Nephron (organoid): ENCODE measurements around the gene TBC1D8B.
"Not testable (repeated sequence)": the region's sequence is repeated elsewhere in the genome, so short reads cannot be mapped to it uniquely, and the experiment has no call there.

Experiments used
- H3K27ac Mint-ChIP-seq, 3 experiments: 2 replicates each; pipeline ENCODE4 v1.8.0; 2020; ENCODE audit warnings: mixed read lengths in 3 of 3, mild to moderate bottlenecking in 2 of 3, moderate library complexity in 1 of 3
- H3K27me3 Mint-ChIP-seq: 2 replicates; pipeline ENCODE4 v1.8.0; 2021; ENCODE audit warnings: low read depth, mild to moderate bottlenecking, moderate library complexity, mixed read lengths
- H3K36me3 Mint-ChIP-seq: 2 replicates; pipeline ENCODE4 v1.8.0; 2020; ENCODE audit warnings: low read depth, mixed read lengths
- H3K4me1 Mint-ChIP-seq: 2 replicates; pipeline ENCODE4 v1.8.0; 2020; ENCODE audit warnings: mixed read lengths
- H3K4me3 Mint-ChIP-seq, 3 experiments: 2 replicates each; pipeline ENCODE4 v1.8.0; 2020; ENCODE audit warnings: mild to moderate bottlenecking in 3 of 3, mixed read lengths in 3 of 3, moderate library complexity in 2 of 3
- H3K9me3 Mint-ChIP-seq: 2 replicates; pipeline ENCODE4 v1.8.0; 2020; ENCODE audit warnings: mixed read lengths
- CTCF ChIP-seq, 3 experiments: fragments of 200-600 bp; sonication (generic); IDR thresholded peaks; one replicate each; pipeline ENCODE4 v1.5.0; 2021; ENCODE audit warnings: antibody characterized with exemption in 3 of 3; ENCODE audit not compliant: unreplicated experiment in 3 of 3

TBC1D8B gene

GRCh38 chrX:106802388-106803275, at the start of gene TBC1D8B:
Gene TBC1D8B (plus strand): TSS chrX:106802673. CDS start chrX:106802854, 181 bp downstream.
- H3K27ac Mint-ChIP-seq = peak within 1 kb of the TSS; percentile 38 to 92 (median 70)
- peaks cover 3% of the 10 kb centered on the region for H3K9me3 Mint-ChIP-seq
- TF ChIP-seq CTCF (IDR thresholded peaks at IDR 0.05; ENCODE audit: unreplicated experiment in 3 of 3) = no peak
- H3K36me3 Mint-ChIP-seq = no peaks in the 10 kb centered on the region
- H3K4me3 Mint-ChIP-seq = peak within 1 kb of the TSS; percentile 94 to 100 (median 95)
- H3K27me3 Mint-ChIP-seq = peaks cover 40% of the 10 kb centered on the region
- peaks cover 5% of the 10 kb centered on the region for H3K4me1 Mint-ChIP-seq

GRCh38 chrX:106769288-106769687, 33.2 kb upstream of the TBC1D8B start:
- H3K36me3 Mint-ChIP-seq, H3K27me3 Mint-ChIP-seq, H3K4me3 Mint-ChIP-seq, H3K4me1 Mint-ChIP-seq, H3K9me3 Mint-ChIP-seq, H3K27ac Mint-ChIP-seq: not testable (repeated sequence)

- Mint-ChIP-seq H3K9me3 (peaks cover 5% of the 10 kb centered on the region), H3K27me3 (no peaks in the 10 kb centered on the region), H3K36me3 (no peaks in the 10 kb centered on the region), H3K4me3 (no peak overlapping the region), H3K27ac (no peak overlapping the region), H3K4me1 (no peaks in the 10 kb centered on the region)
- TF ChIP-seq CTCF (IDR thresholded peaks at IDR 0.05; ENCODE audit: unreplicated experiment in 3 of 3) = no peak
Observed at GRCh38 chrX:106774981-106775380, 27.5 kb upstream of the TBC1D8B start.

GRCh38 chrX:106780264-106780663, 22.2 kb upstream of the TBC1D8B start:
- peak overlapping the region; percentile 15 to 74 (median 53) for H3K27ac Mint-ChIP-seq
- TF ChIP-seq CTCF (IDR thresholded peaks at IDR 0.05; ENCODE audit: unreplicated experiment in 3 of 3) = no peak
- no peak overlapping the region for H3K4me3 Mint-ChIP-seq
- H3K27me3 Mint-ChIP-seq = no peaks in the 10 kb centered on the region
- H3K4me1 Mint-ChIP-seq = no peaks in the 10 kb centered on the region
- no peaks in the 10 kb centered on the region for H3K9me3 Mint-ChIP-seq
- no peaks in the 10 kb centered on the region for H3K36me3 Mint-ChIP-seq

- Mint-ChIP-seq H3K4me3 (no peak overlapping the region), H3K27me3 (no peaks in the 10 kb centered on the region), H3K4me1 (no peaks in the 10 kb centered on the region), H3K27ac (peak overlapping the region; percentile 15 to 74 (median 53)), H3K9me3 (no peaks in the 10 kb centered on the region), H3K36me3 (no peaks in the 10 kb centered on the region)
- no peak for TF ChIP-seq CTCF (IDR thresholded peaks at IDR 0.05; ENCODE audit: unreplicated experiment in 3 of 3)
Observed at GRCh38 chrX:106780664-106781377, 21.7 kb upstream of the TBC1D8B start.

GRCh38 chrX:106783716-106784115, 18.8 kb upstream of the TBC1D8B start:
- Mint-ChIP-seq H3K36me3 (no peaks in the 10 kb centered on the region), H3K9me3 (no peaks in the 10 kb centered on the region), H3K27me3 (no peaks in the 10 kb centered on the region), H3K4me1 (no peaks in the 10 kb centered on the region), H3K4me3 (no peak overlapping the region), H3K27ac (no peak overlapping the region)
- no peak for TF ChIP-seq CTCF (IDR thresholded peaks at IDR 0.05; ENCODE audit: unreplicated experiment in 3 of 3)
